K562 (cell line): ENCODE data around the gene PARD3. TPM values are rescaled to one million over a fixed set of nuclear protein-coding genes. Genes with fewer than 3 reads are reported as not detected.

Experiments
- CEBPB ChIP-seq: fragments of 450-650 bp; IDR thresholded peaks from 2 replicates; pipeline ENCODE4 v1.6.1; 2016; ENCODE audit warnings: missing genetic modification characterization, missing compliant biosample characterization
- CREB5 ChIP-seq: fragments of 250-450 bp; sonication (Bioruptor Pico); IDR thresholded peaks from 2 replicates; pipeline ENCODE4 v1.5.0; 2020; ENCODE audit warnings: mild to moderate bottlenecking
- CSDE1 ChIP-seq, 2 experiments: fragments of 450-650 bp; IDR thresholded peaks; 2 replicates each; pipeline ENCODE4 v1.6.1; 2016; ENCODE audit warnings: mild to moderate bottlenecking in 1 of 2
- MGA ChIP-seq: fragments of 450-650 bp; IDR thresholded peaks from 2 replicates; pipeline ENCODE4 v1.6.1; 2016; ENCODE audit warnings: mild to moderate bottlenecking, moderate library complexity
- RBM17 ChIP-seq: fragments of 200-400 bp; formaldehyde crosslinking; IDR thresholded peaks from 2 replicates; pipeline ENCODE4 v1.6.1; 2017; ENCODE audit warnings: low read depth, mild to moderate bottlenecking, low read length, borderline replicate concordance
- RUNX1 ChIP-seq: sonication (generic); IDR thresholded peaks from 2 replicates; pipeline ENCODE4 v1.6.1; 2016; ENCODE audit warnings: antibody characterized with exemption, low read depth
- SIRT6 ChIP-seq: IDR thresholded peaks from one replicate; pipeline ENCODE4 v1.6.1; 2012; ENCODE audit warnings: low read depth, mild to moderate bottlenecking, control low read depth, inconsistent platforms, low read length, moderate library complexity
- SNAPC5 ChIP-seq: fragments of 250-450 bp; sonication (Bioruptor Pico); IDR thresholded peaks from 2 replicates; pipeline ENCODE4 v1.8.0; 2021; ENCODE audit warnings: moderate library complexity, mild to moderate bottlenecking, inconsistent platforms
- TEAD4 ChIP-seq, 2 experiments: sonication (generic) in 1 of 2; formaldehyde crosslinking in 1 of 2; IDR thresholded peaks; 2 replicates each; pipeline versions ENCODE4 v1.6.1 to v1.8.0; 2012 to 2022; ENCODE audit warnings: borderline replicate concordance in 1 of 2, inconsistent platforms in 1 of 2, low read length in 1 of 2, mild to moderate bottlenecking in 1 of 2, missing genetic modification reagents in 1 of 2
- VEZF1 ChIP-seq: fragments of 200-800 bp; sonication (Bioruptor generic); IDR thresholded peaks from 2 replicates; pipeline ENCODE4 v1.6.1; 2017; ENCODE audit warnings: missing genetic modification characterization, missing compliant biosample characterization
- ZBTB43 ChIP-seq: sonication (generic); formaldehyde crosslinking; IDR thresholded peaks from 2 replicates; pipeline ENCODE4 v1.8.0; 2023; ENCODE audit warnings: mild to moderate bottlenecking, missing genetic modification reagents
- polyA plus RNA-seq, 8 experiments: library from polyadenylated mRNA; depleted of rRNA in 4 of 8; stranded (reverse) in 5 of 8; unstranded in 3 of 8; fragments of >200 nt; fragmentation: Nextera tagmentation in 2 of 8; fragmentation: Illumina TruSeq in 1 of 8; extraction: Ambion mirVana in 2 of 8; extraction: Trizol in 1 of 8; gene quantifications; 2 replicates each; pipeline versions ENCODE4 v1.2.1 to v1.2.3, GENCODE V29; 2011 to 2014; ENCODE audit warnings: inconsistent platforms in 1 of 8, missing spikeins in 1 of 8
- total RNA-seq, 7 experiments: library from RNA; depleted of rRNA in 6 of 7; stranded (reverse); fragments of >200 nt in 6 of 7; fragmentation: Illumina TruSeq in 2 of 7; extraction: Trizol in 2 of 7; gene quantifications; 2 replicates each; pipeline versions ENCODE4 v1.2.1 to v1.2.3, GENCODE V29; 2011 to 2021; ENCODE audit warnings: low replicate concordance in 1 of 7

Gene PARD3
- total and polyA plus RNA-seq, 9 of the 15 experiments (the other 6 are each of a cell fraction or from before 2014, with no cell fraction given) = 2.7 to 11.7 (median 7.7) TPM

- TF ChIP-seq MGA (no peak), CREB5 (no peak), SNAPC5 (CRISPR knock-in tag) (no peak), CSDE1 (IDR thresholded peaks at IDR 0.05) (no peak), ZBTB43 (CRISPR knock-in tag) (no peak), RUNX1 (no peak), VEZF1 (CRISPR knock-in tag) (no peak), SIRT6 (no peak), TEAD4 (IDR thresholded peaks at IDR 0.05; ENCODE audit: low read length) (no peak), TEAD4 (CRISPR knock-in tag; IDR thresholded peaks at IDR 0.05; ENCODE audit: borderline replicate concordance) (no peak), RBM17 (no peak), CEBPB (tag) (no peak)
Measured at GRCh38 chr10:34679177-34679576, 135.9 kb downstream of the PARD3 start (continued).
